Cerebellar cortex (tissue), 1 donor: ENCODE results near the gene C1orf159.

Experiments
- DNase-seq: peaks from one replicate; pipeline ENCODE4 v3.0.0-alpha.2; 2015; ENCODE audit warnings: low spot score

C1orf159 gene

GRCh38 chr1:1038694-1039093 lies 77.2 kb downstream of the C1orf159 start:
- DNase-seq: no peak

DNA sequence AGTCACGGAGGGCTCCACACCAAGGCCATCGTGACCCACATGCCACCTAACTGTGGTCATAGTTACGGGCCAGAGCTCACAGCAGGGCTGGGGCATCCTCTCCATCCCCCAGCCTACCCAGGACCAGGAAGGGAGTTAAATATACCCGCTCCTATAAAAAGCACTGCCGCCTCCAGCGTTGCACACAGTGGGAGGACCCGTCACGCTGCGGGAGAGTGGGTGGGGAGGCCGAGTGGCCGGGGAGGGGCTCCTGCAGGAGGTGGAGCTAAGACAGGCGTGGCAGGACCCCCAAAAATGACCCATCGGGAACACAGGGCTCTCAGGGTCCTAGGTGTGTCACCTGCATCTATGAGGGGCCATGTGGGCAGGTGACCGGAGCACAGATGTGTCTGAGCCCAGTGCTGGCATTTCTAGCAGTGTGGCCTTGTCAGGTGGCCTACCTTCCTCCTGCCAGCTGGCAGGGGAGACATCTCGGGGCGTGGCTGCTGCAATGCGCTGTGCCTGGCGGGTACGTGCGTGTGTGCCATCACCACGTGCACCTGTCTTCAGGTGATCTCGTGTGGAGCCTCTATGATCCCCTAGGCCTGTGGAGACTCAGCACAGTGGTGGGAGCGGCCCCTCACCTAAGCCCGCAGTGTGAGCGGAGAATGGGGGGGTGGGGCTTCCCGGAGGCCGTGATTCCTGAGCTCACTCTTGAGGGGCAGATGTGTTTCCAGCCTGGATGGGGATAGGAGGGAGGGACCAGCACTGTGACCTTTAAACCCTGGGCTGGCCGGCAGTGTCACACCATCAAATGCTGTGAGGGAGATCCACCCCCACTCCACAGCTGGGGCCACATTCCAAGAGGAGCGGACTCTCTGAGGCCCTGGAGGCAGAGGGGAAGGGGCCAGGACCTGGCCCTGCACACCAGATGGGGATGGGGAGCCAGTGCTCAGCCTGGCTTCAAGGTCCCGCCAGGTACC lies 78.2 kb downstream of the C1orf159 start:
- DNase-seq: no peak

GRCh38 chr1:1035291-1035943 lies 80.5 kb downstream of the C1orf159 start:
- no peak for DNase-seq

GRCh38 chr1:1034439-1034781 lies 81.5 kb downstream of the C1orf159 start:
- no peak for DNase-seq

GRCh38 chr1:1033731-1034438 lies 82.0 kb downstream of the C1orf159 start:
- DNase-seq: no peak

- DNase-seq: peak; percentile 29
These were observed 82.8 kb downstream of the C1orf159 start for GRCh38 chr1:1033009-1033587.

DNA sequence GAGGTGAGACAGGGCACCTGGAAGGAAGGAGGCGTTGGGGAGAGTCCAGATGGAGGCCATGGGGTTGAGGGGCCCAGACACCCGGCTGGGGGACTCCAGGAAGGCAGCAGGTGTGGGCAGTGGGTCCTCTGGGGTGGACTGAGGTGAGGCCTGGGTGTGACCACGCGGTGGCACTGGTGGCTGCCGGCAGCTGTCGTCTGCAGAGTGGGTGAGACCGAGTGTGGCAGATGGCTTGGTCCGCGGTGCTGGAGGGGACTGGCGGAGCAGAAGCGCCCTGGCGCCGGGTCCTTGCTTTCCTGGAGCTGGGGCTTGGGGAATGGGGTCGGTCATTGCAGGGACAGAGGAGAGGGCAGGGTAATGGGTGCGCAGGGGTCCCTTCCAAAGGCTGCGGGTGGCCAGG lies 83.5 kb downstream of the C1orf159 start:
- no peak for DNase-seq
